HepG2 (cell line): ENCODE results near the gene PIMREG. TPM values are rescaled to one million over a fixed set of nuclear protein-coding genes. Genes with fewer than 3 reads are reported as not detected.

ENCODE experiments used
- ATAC-seq: fragments of 200-7000 bp; cut with Tn5 transposase; 3 replicates; pipeline ENCODE4 v1.9.1; 2020; ENCODE audit warnings: mild to moderate bottlenecking, moderate library complexity
- BruUV-seq: library from RNA; stranded (reverse); fragments of 400-500 nt; replicated peaks from 2 replicates; lab custom pipeline; 2021; lab: Mats Ljungman, UMichigan
- CTCF ChIA-PET: fragments of 300-600 bp; formaldehyde crosslinking; extraction: SDS; loops from one replicate; lab custom pipeline; 2021; ENCODE audit warnings: low total read pairs, inconsistent platforms, low intra/inter-chr PET ratio; lab: Yijun Ruan, JAX
- POLR2A ChIA-PET: fragments of 350-600 bp; sonication (Branson Sonifier 250); formaldehyde crosslinking; loops from one replicate; lab custom pipeline; 2020; ENCODE audit warnings: antibody characterized with exemption, inconsistent platforms; lab: Yijun Ruan, JAX
- DNase-seq: peaks from one replicate; pipeline ENCODE4 v3.0.0-alpha.2; 2015; ENCODE audit warnings: low spot score
- FAIRE-seq: peaks from 3 replicates; lab custom pipeline; 2011; peaks lifted over from hg19 to GRCh38; lab: Jason Lieb, UNC
- H2AFZ ChIP-seq: one replicate; pipeline ENCODE4 v1.6.1; 2011; ENCODE audit warnings: low read length, inconsistent platforms
- H3K27ac ChIP-seq: fragments of 300-600 bp; 3 replicates; pipeline ENCODE4 v1.8.0; 2011; ENCODE audit warnings: mixed run types, mild to moderate bottlenecking, mixed read lengths, low read length, inconsistent platforms; ENCODE audit not compliant: insufficient read depth; ENCODE audit errors: extremely low read length
- H3K27me3 ChIP-seq, 2 experiments: fragments of 200-600 bp in 1 of 2; 2 replicates in 1 of 2; 3 replicates in 1 of 2; pipeline versions ENCODE4 v1.6.0 to v1.8.0; 2011; ENCODE audit warnings: low read length in 2 of 2, mild to moderate bottlenecking in 2 of 2, moderate library complexity in 2 of 2, inconsistent platforms in 1 of 2; ENCODE audit not compliant: insufficient read depth in 2 of 2, control insufficient read depth in 1 of 2
- H3K36me3 ChIP-seq, 2 experiments: fragments of 200-600 bp in 1 of 2; replicated peaks in 1 of 2; 2 replicates in 1 of 2; 3 replicates in 1 of 2; pipeline versions ENCODE4 v1.5.1 to v1.8.0; 2011; ENCODE audit warnings: low read length in 2 of 2, inconsistent platforms in 1 of 2; ENCODE audit not compliant: insufficient read depth in 2 of 2, control insufficient read depth in 1 of 2
- H3K4me1 ChIP-seq: 2 replicates; pipeline ENCODE4 v1.5.1; 2012; ENCODE audit warnings: low read length, inconsistent platforms; ENCODE audit not compliant: insufficient read depth
- H3K4me2 ChIP-seq: 2 replicates; pipeline ENCODE4 v1.6.0; 2011; ENCODE audit warnings: low read depth, low read length, inconsistent platforms
- H3K4me3 ChIP-seq, 3 experiments: fragments of 200-600 bp in 1 of 3; sonication (generic), shearing (Covaris generic) in 1 of 3; replicated peaks in 1 of 3; 2 replicates each; pipeline ENCODE4 v1.5.1; 2011 to 2016; ENCODE audit warnings: low read length in 3 of 3, inconsistent platforms in 2 of 3, low read depth in 2 of 3, mild to moderate bottlenecking in 2 of 3, control low read depth in 1 of 3, mixed read lengths in 1 of 3; ENCODE audit not compliant: insufficient read depth in 1 of 3
- H3K79me2 ChIP-seq: one replicate; pipeline ENCODE4 v1.6.1; 2011; ENCODE audit warnings: low read length, inconsistent platforms; ENCODE audit not compliant: insufficient read depth
- H3K9ac ChIP-seq: 2 replicates; pipeline ENCODE4 v1.6.0; 2011; ENCODE audit warnings: mild to moderate bottlenecking, low read depth, low read length, inconsistent platforms; ENCODE audit not compliant: insufficient read depth
- H3K9me3 ChIP-seq: 2 replicates; pipeline ENCODE4 v1.5.1; 2012; ENCODE audit warnings: mild to moderate bottlenecking, low read length
- H4K20me1 ChIP-seq: 2 replicates; pipeline ENCODE4 v1.6.0; 2011; ENCODE audit warnings: inconsistent platforms, mild to moderate bottlenecking, low read length, moderate library complexity; ENCODE audit not compliant: insufficient read depth
- HMGXB3 ChIP-seq: sonication (generic); formaldehyde crosslinking; IDR thresholded peaks from 2 replicates; pipeline ENCODE4 v1.4.0; 2020; ENCODE audit warnings: missing genetic modification reagents, borderline replicate concordance
- NFE2L2 ChIP-seq: fragments of 150-350 bp; IDR thresholded peaks from 2 replicates; pipeline ENCODE4 v1.6.1; 2014; ENCODE audit warnings: low read length
- ZNF646 ChIP-seq: sonication (generic); formaldehyde crosslinking; IDR thresholded peaks from 2 replicates; pipeline ENCODE4 v1.9.0; 2021; ENCODE audit warnings: mild to moderate bottlenecking, missing genetic modification reagents
- WGBS: methylation state at CpG from one replicate; pipeline ENCODE4 v1.1.6; 2017; ENCODE audit warnings: low lambda C conversion rate; 5-methylcytosine and 5-hydroxymethylcytosine counted together
- in situ Hi-C: cut with HindIII; loops from 2 replicates; pipeline ENCODE4 v1.10.0; 2017; ENCODE audit warnings: low pct_unique_long_range_greater_than_20kb; ENCODE audit not compliant: extremely low pct_ligation_motif_present
- intact Hi-C: fragments of 100-400 bp; cut with micrococcal nuclease; formaldehyde crosslinking; loops from one replicate; pipeline ENCODE4 v1.10.0; 2022; ENCODE audit not compliant: unreplicated experiment
- polyA plus RNA-seq, 8 experiments: library from polyadenylated mRNA; depleted of rRNA in 3 of 8; stranded (reverse) in 7 of 8; unstranded in 1 of 8; fragments of >200 nt; fragmentation: Illumina TruSeq in 4 of 8; extraction: Trizol in 4 of 8; gene quantifications; 2 replicates each; pipeline versions ENCODE4 v1.2.1 to v1.2.3, GENCODE V29; 2011 to 2016; ENCODE audit warnings: low read depth in 4 of 8, missing spikeins in 1 of 8, mixed read lengths in 1 of 8; ENCODE audit not compliant: insufficient read depth in 1 of 8
- total RNA-seq, 5 experiments: library from RNA; depleted of rRNA; stranded (reverse); fragments of >200 nt; fragmentation: Illumina TruSeq; extraction: Trizol; gene quantifications; 2 replicates each; pipeline ENCODE4 v1.2.3, GENCODE V29; 2016; ENCODE audit warnings: low read depth in 1 of 5

The PIMREG gene
- total and polyA plus RNA-seq, 2 of the 13 experiments (the other 11 are each of a cell fraction or from before 2014, with no cell fraction given) = 15.6 to 30.3 TPM

GRCh38 chr17:6443692-6444570, at the start of gene PIMREG (continued):
- no peak for TF ChIP-seq ZNF646 (CRISPR knock-in tag)

GRCh38 chr17:6398955-6399354, 45.3 kb upstream of the PIMREG start:
- no peak overlapping the region for H3K9ac ChIP-seq
- peaks cover 8% of the 10 kb centered on the region for H3K4me1 ChIP-seq
- in situ Hi-C loops (no loop called here), intact Hi-C loops (no loop called here)
- no peak overlapping the region for H3K4me2 ChIP-seq
- no peak overlapping the region for H3K27ac ChIP-seq
- ATAC-seq (no peak), FAIRE-seq (no peak), DNase-seq (no peak)
- POLR2A ChIA-PET = no interaction called here
- peak; percentile 57 for TF ChIP-seq NFE2L2
- no peak for TF ChIP-seq HMGXB3 (CRISPR knock-in tag)
- no peaks in the 10 kb centered on the region for H3K36me3 ChIP-seq
- BruUV-seq = no TSS peak
- no peak overlapping the region for H3K4me3 ChIP-seq
- peaks cover 0 to 5% of the 10 kb centered on the region in 2 experiments; a peak in 1 of 5 replicates for H3K27me3 ChIP-seq
- H3K79me2 ChIP-seq = no peaks in the 10 kb centered on the region
- no peaks in the 10 kb centered on the region for H4K20me1 ChIP-seq
- no peaks in the 10 kb centered on the region for H3K9me3 ChIP-seq
- CTCF ChIA-PET = no interaction called here
- H2AFZ ChIP-seq = no peak overlapping the region
- 15% methylated on average over 2 of the region's 2 CpGs for WGBS
